Measurements from ENCODE around the gene MAP7D3.

DNA sequence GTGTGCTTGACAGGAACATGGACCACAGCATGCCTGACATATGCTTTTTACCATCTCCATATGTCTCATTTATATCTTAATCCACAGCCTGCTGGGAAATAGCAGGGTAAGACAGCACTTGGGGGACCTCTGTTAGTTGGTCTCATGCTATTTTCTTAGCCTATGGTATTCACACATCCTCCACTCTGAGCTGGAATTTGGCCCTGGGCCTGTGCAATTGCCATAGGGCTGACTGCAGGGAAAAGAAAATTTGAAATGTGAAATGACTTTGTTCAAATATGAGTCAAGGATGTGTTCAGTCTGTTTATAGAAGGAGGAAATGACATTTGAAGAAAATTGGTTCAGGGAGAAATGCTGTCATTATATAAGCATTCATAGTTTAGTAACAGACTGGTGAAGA is 9.6 kb upstream of the MAP7D3 start:
- TF ChIP-seq, protein P1, sequence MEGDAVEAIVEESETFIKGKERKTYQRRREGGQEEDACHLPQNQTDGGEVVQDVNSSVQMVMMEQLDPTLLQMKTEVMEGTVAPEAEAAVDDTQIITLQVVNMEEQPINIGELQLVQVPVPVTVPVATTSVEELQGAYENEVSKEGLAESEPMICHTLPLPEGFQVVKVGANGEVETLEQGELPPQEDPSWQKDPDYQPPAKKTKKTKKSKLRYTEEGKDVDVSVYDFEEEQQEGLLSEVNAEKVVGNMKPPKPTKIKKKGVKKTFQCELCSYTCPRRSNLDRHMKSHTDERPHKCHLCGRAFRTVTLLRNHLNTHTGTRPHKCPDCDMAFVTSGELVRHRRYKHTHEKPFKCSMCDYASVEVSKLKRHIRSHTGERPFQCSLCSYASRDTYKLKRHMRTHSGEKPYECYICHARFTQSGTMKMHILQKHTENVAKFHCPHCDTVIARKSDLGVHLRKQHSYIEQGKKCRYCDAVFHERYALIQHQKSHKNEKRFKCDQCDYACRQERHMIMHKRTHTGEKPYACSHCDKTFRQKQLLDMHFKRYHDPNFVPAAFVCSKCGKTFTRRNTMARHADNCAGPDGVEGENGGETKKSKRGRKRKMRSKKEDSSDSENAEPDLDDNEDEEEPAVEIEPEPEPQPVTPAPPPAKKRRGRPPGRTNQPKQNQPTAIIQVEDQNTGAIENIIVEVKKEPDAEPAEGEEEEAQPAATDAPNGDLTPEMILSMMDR (IDR thresholded peaks at IDR 0.05; ENCODE audit: low read length): no peak
- TF ChIP-seq EZH2 (optimal IDR thresholded peaks at IDR 0.05; ENCODE audit: low read depth, low read length): no peak
